Peyer's patch (tissue), 4 donors: ENCODE data around the gene MRPS23.

Source experiments
- POLR2A ChIP-seq, 2 donors: fragments of 450-650 bp; IDR thresholded peaks; one replicate each; pipeline ENCODE4 v1.5.1; 2017; ENCODE audit warnings: antibody characterized with exemption in 2 of 2, mild to moderate bottlenecking in 2 of 2, moderate library complexity in 2 of 2
- TF ChIP-seq, protein P1 (sequence below), 6 experiments: fragments of 450-650 bp in 4 of 6; fragments of 200-600 bp in 2 of 6; sonication (generic) in 1 of 6; IDR thresholded peaks; one replicate each; pipeline ENCODE4 v1.5.1; 2017 to 2019; ENCODE audit warnings: antibody characterized with exemption in 6 of 6, mild to moderate bottlenecking in 3 of 6, moderate library complexity in 1 of 6

DNA sequence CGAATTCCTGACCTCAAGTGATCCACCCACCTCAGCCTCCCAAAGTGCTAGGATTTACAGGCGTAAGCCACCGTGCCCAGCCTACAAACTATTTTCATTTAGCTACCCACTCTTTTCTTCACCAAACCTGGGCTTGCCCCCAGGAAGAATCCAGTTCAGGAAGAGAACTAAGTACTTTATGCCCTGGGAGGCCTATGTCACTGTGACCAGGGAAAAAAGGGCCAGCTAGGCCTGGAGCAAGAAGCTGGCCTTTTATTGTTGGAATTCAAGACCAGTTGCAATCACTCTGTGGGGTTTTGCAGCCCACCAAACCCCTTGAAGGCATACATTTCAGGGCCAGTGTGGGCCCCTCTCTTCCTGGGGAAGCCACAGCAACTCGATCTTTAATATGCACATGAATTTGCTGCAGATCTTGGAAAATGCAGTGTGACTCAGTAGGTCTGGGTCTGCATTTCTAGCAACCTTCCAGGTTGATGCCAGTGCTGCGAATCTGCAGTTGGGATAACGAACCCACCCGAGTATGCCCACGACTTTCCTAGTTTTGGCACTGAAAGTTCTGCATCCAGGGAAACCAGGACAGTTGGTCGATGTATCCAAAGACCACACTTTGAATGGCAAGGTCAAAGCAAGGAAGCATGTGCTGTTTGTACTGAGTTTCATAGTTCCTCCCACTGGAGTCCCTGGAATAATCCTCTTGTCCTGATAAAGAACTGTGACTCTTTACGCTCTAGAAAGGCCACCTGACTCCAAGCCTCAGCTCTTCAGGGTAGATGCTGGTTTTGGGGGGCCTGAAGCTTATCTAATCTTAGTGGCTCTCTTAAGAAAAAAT is 7.2 kb upstream of the MRPS23 start:
- TF ChIP-seq, protein P1, sequence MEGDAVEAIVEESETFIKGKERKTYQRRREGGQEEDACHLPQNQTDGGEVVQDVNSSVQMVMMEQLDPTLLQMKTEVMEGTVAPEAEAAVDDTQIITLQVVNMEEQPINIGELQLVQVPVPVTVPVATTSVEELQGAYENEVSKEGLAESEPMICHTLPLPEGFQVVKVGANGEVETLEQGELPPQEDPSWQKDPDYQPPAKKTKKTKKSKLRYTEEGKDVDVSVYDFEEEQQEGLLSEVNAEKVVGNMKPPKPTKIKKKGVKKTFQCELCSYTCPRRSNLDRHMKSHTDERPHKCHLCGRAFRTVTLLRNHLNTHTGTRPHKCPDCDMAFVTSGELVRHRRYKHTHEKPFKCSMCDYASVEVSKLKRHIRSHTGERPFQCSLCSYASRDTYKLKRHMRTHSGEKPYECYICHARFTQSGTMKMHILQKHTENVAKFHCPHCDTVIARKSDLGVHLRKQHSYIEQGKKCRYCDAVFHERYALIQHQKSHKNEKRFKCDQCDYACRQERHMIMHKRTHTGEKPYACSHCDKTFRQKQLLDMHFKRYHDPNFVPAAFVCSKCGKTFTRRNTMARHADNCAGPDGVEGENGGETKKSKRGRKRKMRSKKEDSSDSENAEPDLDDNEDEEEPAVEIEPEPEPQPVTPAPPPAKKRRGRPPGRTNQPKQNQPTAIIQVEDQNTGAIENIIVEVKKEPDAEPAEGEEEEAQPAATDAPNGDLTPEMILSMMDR (IDR thresholded peaks at IDR 0.05): no peak
- no peak for TF ChIP-seq POLR2A (IDR thresholded peaks at IDR 0.05)
